ENCODE measurements around the gene RBP5. TPM values are rescaled to one million over a fixed set of nuclear protein-coding genes. Genes with fewer than 3 reads are reported as not detected.

Gene RBP5
- total RNA-seq, 2 donors from 2014 or later: 5.1 to 5.7 TPM

GRCh38 chr12:7127916-7128626 lies 618 bp downstream of the RBP5 start:
- intact Hi-C loops (cut with DNase I): no loop called here
- no peak for DNase-seq (ENCODE audit: low spot score)

GRCh38 chr12:7125632-7126227 lies 3.0 kb downstream of the RBP5 start:
- intact Hi-C loops (cut with DNase I): no loop called here
- no peak for DNase-seq (ENCODE audit: low spot score)

GRCh38 chr12:7123806-7124522 lies 4.7 kb downstream of the RBP5 start:
- DNase-seq (ENCODE audit: low spot score): no peak
- intact Hi-C loops (cut with DNase I): no loop called here

DNA sequence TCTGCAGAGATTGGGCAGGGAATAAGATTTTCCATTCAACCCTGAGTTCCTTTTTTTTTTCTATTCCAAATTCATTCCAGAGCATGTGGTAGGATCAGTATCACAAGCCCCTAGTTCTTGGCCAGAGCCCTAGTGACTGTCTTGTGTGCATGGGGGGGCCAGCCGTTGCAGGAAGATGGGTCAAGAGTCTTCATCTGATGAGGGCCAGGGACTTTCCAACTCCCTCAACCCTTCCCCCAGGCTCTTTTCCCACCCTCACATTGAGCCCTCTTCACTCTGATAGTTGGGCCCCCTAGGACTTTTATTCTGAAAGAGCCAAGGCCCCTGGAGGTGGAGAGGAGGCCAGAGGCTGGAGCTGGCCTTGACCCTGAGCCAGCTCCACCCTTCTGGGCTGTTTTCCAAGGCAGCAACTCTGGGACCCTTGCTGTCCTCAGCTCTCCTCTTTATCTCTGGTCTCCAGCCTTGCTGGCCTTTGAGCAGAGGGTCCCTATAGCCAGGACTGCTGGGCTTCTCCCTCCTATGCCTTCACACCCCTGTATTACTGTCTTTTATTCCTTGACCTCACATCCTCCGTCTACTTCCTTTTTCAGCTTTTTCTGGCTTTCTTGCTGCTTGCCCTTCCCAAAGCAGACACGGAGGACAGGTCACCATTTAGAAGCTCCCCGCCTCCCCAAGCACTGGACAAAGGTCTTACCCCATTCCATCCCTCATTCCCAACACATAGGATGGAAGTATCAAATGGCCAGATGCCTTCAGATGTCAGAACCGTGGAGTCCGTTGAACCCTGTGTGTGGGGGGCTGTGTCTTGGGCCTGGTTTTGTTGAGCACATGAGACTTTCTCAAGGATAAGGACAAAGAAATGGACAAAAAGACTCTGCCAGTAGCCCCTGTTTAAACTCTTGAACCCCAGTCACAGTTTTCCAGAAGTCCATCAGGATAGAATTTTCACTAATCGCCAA lies 5.6 kb downstream of the RBP5 start:
- intact Hi-C loops (cut with DNase I): no loop called here
- no peak for DNase-seq (ENCODE audit: low spot score)

GRCh38 chr12:7121324-7121723 lies 7.4 kb downstream of the RBP5 start:
- intact Hi-C loops (cut with DNase I): no loop called here
- DNase-seq (ENCODE audit: low spot score): no peak

DNA sequence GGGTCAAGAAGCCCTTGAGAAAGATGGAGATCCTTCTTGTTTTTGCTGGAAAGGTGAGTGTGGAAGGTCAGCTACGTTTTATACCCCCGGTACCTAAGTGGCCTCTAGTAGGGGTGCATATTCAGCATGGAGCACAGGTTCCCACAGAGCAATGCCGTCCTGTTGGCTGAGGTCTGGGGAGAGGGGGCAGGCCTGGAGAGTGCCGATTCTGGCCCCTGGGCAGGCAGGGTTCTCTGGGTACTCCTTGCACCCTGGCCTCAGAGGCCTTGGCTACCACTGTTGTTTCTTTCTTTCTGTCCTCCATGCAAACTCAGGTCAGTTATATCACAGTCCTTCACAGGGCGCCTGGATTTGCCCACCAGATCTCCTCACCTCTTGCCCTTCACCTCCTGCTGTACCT lies 8.5 kb downstream of the RBP5 start:
- DNase-seq (ENCODE audit: low spot score): no peak
- intact Hi-C loops (cut with DNase I): no loop called here

- intact Hi-C loops (cut with DNase I): loop anchor here (10.0 kb wide), 2 partner anchors 64 to 164 kb away; partner anchors contain the start of gene PTPN6 (in 1 of the 2)
- DNase-seq (ENCODE audit: low spot score): no peak
Observed at GRCh38 chr12:7118881-7119280, 9.8 kb downstream of the RBP5 start.

- no peak for DNase-seq (ENCODE audit: low spot score)
- intact Hi-C loops (cut with DNase I): loop anchor here (10.0 kb wide), 2 partner anchors 63 to 163 kb away; partner anchors contain the start of gene PTPN6 (in 1 of the 2)
Observed at GRCh38 chr12:7117670-7118069, 11.0 kb downstream of the RBP5 start.

DNA sequence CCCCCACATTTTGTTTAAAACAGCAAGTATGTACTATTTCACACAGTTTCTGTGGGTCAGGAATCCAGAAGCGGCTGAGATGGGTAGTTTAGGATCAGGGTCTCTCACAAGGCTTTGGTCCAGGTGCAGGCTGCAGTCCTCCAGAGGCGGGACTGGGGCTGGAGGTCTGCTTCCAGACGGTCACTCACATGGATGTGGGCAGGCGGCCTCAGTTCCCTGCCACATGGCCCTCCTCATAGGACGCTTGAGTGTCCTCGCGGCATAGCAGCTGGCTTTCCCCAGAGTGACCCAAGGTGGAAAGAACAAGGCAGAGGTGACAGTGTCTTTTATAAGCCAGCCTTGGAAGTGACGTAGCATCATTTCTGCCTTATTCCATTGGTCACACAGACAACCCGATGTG lies 11.8 kb downstream of the RBP5 start:
- intact Hi-C loops (cut with DNase I): loop anchor here (10.0 kb wide), 2 partner anchors 62 to 162 kb away; partner anchors contain the start of gene PTPN6 (in 1 of the 2)
- no peak for DNase-seq (ENCODE audit: low spot score)

DNA sequence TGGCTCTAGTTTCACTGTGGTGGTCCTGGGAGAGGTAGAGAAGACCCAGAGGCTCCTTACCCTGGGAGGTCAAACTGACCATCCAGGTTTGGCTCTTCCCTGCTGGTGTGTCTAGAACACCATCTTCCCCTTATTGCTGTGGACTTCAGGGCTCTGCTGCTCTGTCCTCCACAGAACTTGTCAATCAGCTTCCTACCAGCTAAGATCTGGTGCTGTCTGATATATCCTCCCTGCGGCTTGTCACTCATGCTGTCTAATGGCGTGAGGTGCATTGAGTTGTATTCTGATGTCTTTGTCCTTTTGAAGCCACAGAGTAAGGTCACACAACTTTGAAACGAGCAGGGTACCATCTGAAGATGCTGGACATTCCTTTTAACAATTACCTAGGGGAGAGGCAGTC lies 12.5 kb downstream of the RBP5 start:
- DNase-seq (ENCODE audit: low spot score): no peak
- intact Hi-C loops (cut with DNase I): loop anchor here (10.0 kb wide), 2 partner anchors 61 to 161 kb away; partner anchors contain the start of gene PTPN6 (in 1 of the 2)

DNA sequence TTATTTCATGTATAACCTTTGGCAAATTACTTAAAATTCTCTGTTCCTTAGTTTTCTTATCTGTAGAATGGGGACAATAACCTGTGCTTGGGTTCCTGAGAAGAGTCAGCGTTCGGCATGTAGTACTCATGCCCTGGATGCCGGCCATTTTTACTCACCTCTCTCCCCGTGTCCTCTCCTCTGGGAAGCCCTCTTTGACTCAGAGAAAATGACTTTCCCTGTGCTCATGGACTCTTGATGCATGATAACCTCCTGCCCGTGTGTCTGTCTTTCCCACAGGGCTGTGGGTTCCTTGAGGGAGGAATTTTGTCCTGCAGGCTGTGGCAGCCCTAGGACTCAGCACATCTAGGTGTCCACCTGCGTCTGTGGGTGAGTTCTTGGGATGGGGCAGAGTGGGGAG lies 13.8 kb downstream of the RBP5 start:
- no peak for DNase-seq (ENCODE audit: low spot score)
- intact Hi-C loops (cut with DNase I): loop anchor here (5.0 to 10.0 kb wide), 3 partner anchors 53 to 160 kb away; partner anchors contain the start of genes C1S (in 1 of the 2) and PTPN6 (in 1 of the 2)

- DNase-seq (ENCODE audit: low spot score): no peak
- intact Hi-C loops (cut with DNase I): loop anchor here (5.0 to 10.0 kb wide), 3 partner anchors 52 to 159 kb away; partner anchors contain the start of genes C1S (in 1 of the 2) and PTPN6 (in 1 of the 2)
Observed at GRCh38 chr12:7114008-7114407, 14.7 kb downstream of the RBP5 start.

- no peak for DNase-seq (ENCODE audit: low spot score)
- intact Hi-C loops (cut with DNase I): loop anchor here (5.0 to 10.0 kb wide), 3 partner anchors 51 to 159 kb away; partner anchors contain the start of genes C1S (in 1 of the 2) and PTPN6 (in 1 of the 2)
Observed at GRCh38 chr12:7113389-7113871, 15.3 kb downstream of the RBP5 start.

GRCh38 chr12:7112041-7112440 lies 16.6 kb downstream of the RBP5 start:
- intact Hi-C loops (cut with DNase I): loop anchor here (5.0 to 10.0 kb wide), 3 partner anchors 50 to 157 kb away; partner anchors contain the start of genes C1S (in 1 of the 2) and PTPN6 (in 1 of the 2)
- DNase-seq (ENCODE audit: low spot score): no peak

DNA sequence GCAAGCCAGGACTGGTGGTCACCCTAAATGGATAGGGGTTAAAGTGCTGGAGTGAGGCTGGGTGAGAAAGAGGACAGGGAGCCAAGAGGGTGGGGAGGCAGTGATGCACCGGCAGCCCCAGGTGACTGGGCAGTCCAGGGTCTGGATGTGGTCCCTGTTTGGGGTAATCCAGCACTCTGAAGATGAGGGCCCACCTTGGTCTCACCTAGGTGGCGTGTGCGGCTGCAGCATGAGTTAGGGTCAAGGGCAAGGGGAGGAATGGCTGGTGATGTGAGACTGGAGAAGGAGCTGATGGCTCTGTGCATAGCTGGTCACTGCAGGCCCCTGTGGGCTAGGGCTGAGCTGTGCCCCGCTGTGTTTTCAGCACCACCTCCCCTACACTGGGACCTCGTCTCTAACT lies 18.0 kb downstream of the RBP5 start:
- DNase-seq (ENCODE audit: low spot score): no peak
- intact Hi-C loops (cut with DNase I): loop anchor here (5.0 to 10.0 kb wide), 3 partner anchors 48 to 156 kb away; partner anchors contain the start of genes C1S (in 1 of the 2) and PTPN6 (in 1 of the 2)

GRCh38 chr12:7109572-7109920 lies 19.1 kb downstream of the RBP5 start:
- no peak for DNase-seq (ENCODE audit: low spot score)

DNA sequence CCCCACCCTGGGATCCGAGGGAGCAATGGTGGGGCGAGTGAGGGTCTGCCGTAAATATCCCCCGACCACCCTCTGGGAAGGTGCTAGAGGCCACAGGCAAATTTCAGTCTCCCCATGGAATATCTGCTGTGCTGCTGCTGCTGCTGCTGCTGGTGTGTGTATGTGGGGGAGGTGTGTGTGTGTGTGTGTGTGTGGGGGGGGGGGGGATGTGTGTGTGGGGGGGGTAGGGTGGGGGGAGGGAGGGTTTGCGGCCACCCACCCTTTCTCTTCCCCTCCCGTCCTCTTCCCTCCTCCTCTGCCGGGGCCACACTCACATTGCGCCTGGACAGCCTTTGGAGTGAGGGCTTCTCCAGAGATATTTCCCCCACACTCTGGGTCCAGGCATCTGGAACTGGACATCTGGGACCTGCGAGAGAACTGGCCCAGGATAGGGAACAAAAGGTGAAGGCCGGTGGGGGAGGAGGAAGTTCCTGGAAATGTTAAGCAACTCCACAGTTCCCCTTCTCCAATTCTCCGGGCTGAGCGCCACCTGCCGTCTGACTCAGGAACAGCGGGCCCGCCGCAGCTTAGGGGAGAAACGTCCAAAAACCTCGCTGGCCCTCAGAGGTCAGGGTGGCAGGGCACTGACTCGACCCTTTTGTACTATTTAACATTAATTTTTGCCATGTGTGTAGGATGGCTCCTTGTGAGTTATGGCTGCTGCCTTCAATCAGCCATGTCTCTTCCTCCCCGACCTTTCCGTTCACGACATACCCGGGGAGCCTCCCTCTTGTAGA lies 19.7 kb downstream of the RBP5 start, which contains the start of gene C1RL:
Gene C1RL (minus strand): TSS at position 419 of the 776 bp plus-strand sequence. CDS start 34 bp downstream, at position 385.
- peak; percentile 98 for DNase-seq (ENCODE audit: low spot score)
- intact Hi-C loops (cut with DNase I): loop anchor here (1.0 to 5.0 kb wide), 2 partner anchors 17 to 442 kb away; partner anchors contain the start of gene C1R (in 1 of the 2)

More at GRCh38 chr12:7109572-7109920, 19.1 kb downstream of the RBP5 start:
- intact Hi-C loops (cut with DNase I): loop anchor here (1.0 to 5.0 kb wide), 2 partner anchors 17 to 442 kb away; partner anchors contain the start of gene C1R (in 1 of the 2)
